H1 (cell line): ENCODE measurements around the gene PPP1R14C. TPM values are rescaled to one million over a fixed set of nuclear protein-coding genes. Genes with fewer than 3 reads are reported as not detected.

ENCODE experiments used
- CTCF ChIA-PET: fragments of 300-600 bp; sonication (Branson Sonifier 250); formaldehyde crosslinking; loops from one replicate; lab custom pipeline; 2021; ENCODE audit not compliant: partially characterized antibody; lab: Charles Lee
- POLR2A ChIA-PET: fragments of 300-600 bp; sonication (Branson Sonifier 250); formaldehyde crosslinking; loops from one replicate; lab custom pipeline; 2021; ENCODE audit warnings: inconsistent platforms; ENCODE audit not compliant: partially characterized antibody; lab: Charles Lee
- DNase-seq, 2 experiments: peaks; one replicate each; pipeline versions ENCODE4 v3.0.0 to v3.0.0-alpha.2; 2010 to 2022; ENCODE audit warnings: low spot score in 2 of 2, low read depth in 1 of 2, mixed read lengths in 1 of 2
- FAIRE-seq: peaks from 2 replicates; lab custom pipeline; 2011; peaks lifted over from hg19 to GRCh38; lab: Jason Lieb, UNC
- H2AFZ ChIP-seq: 2 replicates; pipeline ENCODE4 v1.8.1; 2012; ENCODE audit warnings: low read length, inconsistent platforms
- H2AK5ac ChIP-seq: 2 replicates; pipeline ENCODE4 v1.6.1; 2013; ENCODE audit warnings: low read depth, low read length
- H2BK120ac ChIP-seq: replicated peaks from 2 replicates; pipeline ENCODE3; 2013; ENCODE audit warnings: low read depth, low read length, inconsistent platforms
- H2BK12ac ChIP-seq: 2 replicates; pipeline ENCODE4 v1.6.1; 2013; ENCODE audit warnings: low read depth, low read length
- H2BK15ac ChIP-seq: 2 replicates; pipeline ENCODE4 v1.6.1; 2013; ENCODE audit warnings: low read length
- H2BK20ac ChIP-seq: 2 replicates; pipeline ENCODE4 v1.6.1; 2013; ENCODE audit warnings: low read length
- H2BK5ac ChIP-seq: 2 replicates; pipeline ENCODE4 v1.6.1; 2013; ENCODE audit warnings: low read depth, low read length
- H3K14ac ChIP-seq: 2 replicates; pipeline ENCODE4 v1.6.1; 2013; ENCODE audit warnings: inconsistent platforms; ENCODE audit not compliant: insufficient read length
- H3K18ac ChIP-seq: 2 replicates; pipeline ENCODE4 v1.6.1; 2013; ENCODE audit warnings: low read length; ENCODE audit errors: extremely low read depth
- H3K23ac ChIP-seq: 2 replicates; pipeline ENCODE4 v1.6.1; 2013; ENCODE audit warnings: inconsistent platforms; ENCODE audit not compliant: insufficient read length
- H3K23me2 ChIP-seq: 2 replicates; pipeline ENCODE4 v1.6.1; 2013; ENCODE audit warnings: low read depth, low read length
- H3K27ac ChIP-seq: 2 replicates; pipeline ENCODE4 v1.6.1; 2011; ENCODE audit warnings: low read depth, low read length, inconsistent platforms
- H3K27me3 ChIP-seq, 4 experiments: replicated peaks in 1 of 4; 1 replicate in 1 of 4; 2 replicates in 3 of 4; pipeline versions ENCODE4 v1.6.1 to v1.8.1; 2011 to 2013; ENCODE audit warnings: low read length in 3 of 4, mild to moderate bottlenecking in 3 of 4, inconsistent platforms in 2 of 4, mixed read lengths in 2 of 4, moderate library complexity in 1 of 4; ENCODE audit not compliant: control insufficient read depth in 3 of 4, insufficient read depth in 3 of 4; ENCODE audit errors: extremely low read depth in 1 of 4
- H3K36me3 ChIP-seq, 4 experiments: 2 replicates each; pipeline versions ENCODE4 v1.6.1 to v1.8.1; 2011 to 2013; ENCODE audit warnings: mild to moderate bottlenecking in 4 of 4, low read length in 3 of 4, moderate library complexity in 2 of 4, control low read depth in 1 of 4, inconsistent platforms in 1 of 4; ENCODE audit not compliant: insufficient read depth in 4 of 4, control insufficient read depth in 2 of 4
- H3K4ac ChIP-seq: replicated peaks from 2 replicates; pipeline ENCODE3; 2013; ENCODE audit warnings: low read length, low read depth, mixed read lengths, inconsistent platforms; ENCODE audit not compliant: insufficient read length
- H3K4me1 ChIP-seq, 4 experiments: replicated peaks in 1 of 4; 1 replicate in 1 of 4; 2 replicates in 3 of 4; pipeline versions ENCODE4 v1.6.1 to v1.8.1; 2011 to 2013; ENCODE audit warnings: low read length in 3 of 4, inconsistent platforms in 2 of 4, mixed read lengths in 1 of 4; ENCODE audit not compliant: insufficient read depth in 4 of 4, control insufficient read depth in 3 of 4
- H3K4me2 ChIP-seq, 2 experiments: 2 replicates each; pipeline versions ENCODE4 v1.6.1 to v1.8.1; 2011 to 2013; ENCODE audit warnings: low read depth in 2 of 2, low read length in 2 of 2, control low read depth in 1 of 2, inconsistent platforms in 1 of 2, mild to moderate bottlenecking in 1 of 2; ENCODE audit not compliant: insufficient read depth in 1 of 2
- H3K4me3 ChIP-seq, 4 experiments: fragments of 200-600, 300-600 bp in 1 of 4; sonication (generic), shearing (Covaris generic), sonication (Bioruptor Twin) in 1 of 4; 2 replicates each; pipeline versions ENCODE4 v1.5.1 to v1.8.1; 2011 to 2016; ENCODE audit warnings: low read length in 4 of 4, low read depth in 3 of 4, control low read depth in 2 of 4, inconsistent platforms in 2 of 4, mild to moderate bottlenecking in 2 of 4, mixed read lengths in 1 of 4, moderate library complexity in 1 of 4; ENCODE audit not compliant: insufficient read depth in 2 of 4; ENCODE audit errors: extremely low read depth in 1 of 4
- H3K56ac ChIP-seq: replicated peaks from 2 replicates; pipeline ENCODE3; 2013; ENCODE audit warnings: low read depth, mild to moderate bottlenecking, mixed read lengths, low read length, inconsistent platforms; ENCODE audit not compliant: insufficient read length
- H3K79me1 ChIP-seq: 2 replicates; pipeline ENCODE4 v1.6.1; 2013; ENCODE audit warnings: low read depth, low read length, control low read depth
- H3K79me2 ChIP-seq, 2 experiments: 2 replicates each; pipeline versions ENCODE4 v1.6.1 to v1.8.1; 2012 to 2013; ENCODE audit warnings: low read length in 2 of 2, mild to moderate bottlenecking in 2 of 2, inconsistent platforms in 1 of 2; ENCODE audit not compliant: insufficient read depth in 2 of 2, control insufficient read depth in 1 of 2
- H3K9ac ChIP-seq, 4 experiments: replicated peaks in 1 of 4; 1 replicate in 1 of 4; 2 replicates in 3 of 4; pipeline versions ENCODE4 v1.6.1 to v1.8.1; 2011 to 2013; ENCODE audit warnings: low read depth in 3 of 4, low read length in 3 of 4, control low read depth in 2 of 4, mild to moderate bottlenecking in 2 of 4, moderate library complexity in 2 of 4, inconsistent platforms in 1 of 4; ENCODE audit errors: extremely low read depth in 1 of 4
- H3K9me3 ChIP-seq, 2 experiments: 2 replicates each; pipeline versions ENCODE4 v1.6.1 to v1.8.1; 2012 to 2013; ENCODE audit warnings: mild to moderate bottlenecking in 2 of 2, moderate library complexity in 2 of 2, control low read depth in 1 of 2, inconsistent platforms in 1 of 2, low read depth in 1 of 2, low read length in 1 of 2, mixed read lengths in 1 of 2; ENCODE audit not compliant: insufficient read depth in 2 of 2
- H4K20me1 ChIP-seq, 2 experiments: replicated peaks in 1 of 2; 2 replicates each; pipeline versions ENCODE3 to v1.8.1; 2011 to 2013; ENCODE audit warnings: inconsistent platforms in 2 of 2, low read length in 2 of 2, mild to moderate bottlenecking in 1 of 2; ENCODE audit not compliant: insufficient read depth in 2 of 2, control insufficient read depth in 1 of 2
- H4K5ac ChIP-seq: 2 replicates; pipeline ENCODE4 v1.6.1; 2013; ENCODE audit warnings: low read length, low read depth, mixed read lengths, inconsistent platforms; ENCODE audit not compliant: insufficient read length
- H4K8ac ChIP-seq: 2 replicates; pipeline ENCODE4 v1.8.0; 2013; ENCODE audit warnings: mild to moderate bottlenecking, moderate library complexity, low read length, inconsistent platforms; ENCODE audit not compliant: insufficient read depth; ENCODE audit errors: extremely low read depth
- H4K91ac ChIP-seq: replicated peaks from 2 replicates; pipeline ENCODE3; 2013; ENCODE audit warnings: low read length, mixed read lengths, inconsistent platforms; ENCODE audit not compliant: insufficient read length
- ASH2L ChIP-seq: fragments of 200-600, 300-600 bp; sonication (generic); IDR thresholded peaks from one replicate; pipeline ENCODE4 v1.7.1; 2017; ENCODE audit warnings: low read length
- ATF2 ChIP-seq: IDR thresholded peaks from 2 replicates; pipeline ENCODE4 v1.6.1; 2012; ENCODE audit warnings: low read length, inconsistent platforms
- CBX5 ChIP-seq: fragments of 300-800, 300-1000 bp; sonication (generic); IDR thresholded peaks from 2 replicates; pipeline ENCODE4 v1.7.1; 2016; ENCODE audit warnings: antibody characterized with exemption, low read length, low read depth
- EGR1 ChIP-seq: IDR thresholded peaks from 2 replicates; pipeline ENCODE4 v1.6.1; 2011; ENCODE audit warnings: low read depth, low read length, borderline replicate concordance
- NANOG ChIP-seq: IDR thresholded peaks from 2 replicates; pipeline ENCODE4 v1.6.1; 2011; ENCODE audit warnings: low read length, low read depth, mild to moderate bottlenecking, inconsistent platforms; ENCODE audit not compliant: insufficient read depth, poor library complexity, severe bottlenecking
- NRF1 ChIP-seq: IDR thresholded peaks from 2 replicates; pipeline ENCODE4 v1.6.1; 2011; ENCODE audit warnings: mild to moderate bottlenecking, low read depth, low read length, improper control_type of control experiment
- POLR2AphosphoS5 ChIP-seq: IDR thresholded peaks from 2 replicates; pipeline ENCODE4 v1.6.1; 2011; ENCODE audit warnings: low read depth, low read length
- RFX5 ChIP-seq: IDR thresholded peaks from 2 replicates; pipeline ENCODE4 v1.6.1; 2011; ENCODE audit warnings: low read depth, low read length, improper control_type of control experiment, borderline replicate concordance
- RXRA ChIP-seq: IDR thresholded peaks from 2 replicates; pipeline ENCODE4 v1.6.1; 2011; ENCODE audit warnings: low read depth, mild to moderate bottlenecking, low read length, moderate library complexity; ENCODE audit not compliant: insufficient read depth
- SIX5 ChIP-seq: IDR thresholded peaks from 2 replicates; pipeline ENCODE4 v1.6.1; 2011; ENCODE audit warnings: mild to moderate bottlenecking, low read depth, low read length
- SP4 ChIP-seq: IDR thresholded peaks from 2 replicates; pipeline ENCODE4 v1.6.1; 2012; ENCODE audit warnings: low read length, inconsistent platforms
- SUZ12 ChIP-seq: fragments of 200-600 bp; sonication (generic); IDR thresholded peaks from 2 replicates; pipeline ENCODE4 v1.6.1; 2012; ENCODE audit warnings: mild to moderate bottlenecking, inconsistent platforms, low read length, moderate library complexity, mixed read lengths
- TAF7 ChIP-seq: optimal IDR thresholded peaks from 2 replicates; pipeline ENCODE3; 2011; ENCODE audit warnings: low read depth, mild to moderate bottlenecking, inconsistent platforms, low read length, moderate library complexity, borderline replicate concordance
- TEAD4 ChIP-seq: IDR thresholded peaks from 2 replicates; pipeline ENCODE4 v1.6.1; 2012; ENCODE audit warnings: low read depth, low read length, inconsistent platforms, mixed read lengths
- WGBS, 2 experiments: shearing (Covaris generic) in 1 of 2; methylation state at CpG; one replicate each; pipeline versions ENCODE4 v1.1.6 to v1.1.7; 2013 to 2015; ENCODE audit warnings: low lambda C conversion rate in 2 of 2, mixed read lengths in 2 of 2, inconsistent platforms in 1 of 2, low coverage in 1 of 2, missing lambda C conversion rate in 1 of 2; ENCODE audit not compliant: insufficient replicate concordance in 2 of 2, insufficient coverage in 1 of 2, insufficient read length in 1 of 2; ENCODE audit errors: extremely low coverage in 1 of 2, missing lambda C conversion rate in 1 of 2; 5-methylcytosine and 5-hydroxymethylcytosine counted together
- polyA plus RNA-seq, 7 experiments: library from polyadenylated mRNA; depleted of rRNA in 3 of 7; stranded (reverse) in 5 of 7; unstranded in 2 of 7; fragments of >200 nt in 5 of 7; fragments of 200-250 nt in 2 of 7; gene quantifications; 1 replicate in 5 of 7; 2 replicates in 1 of 7; 4 replicates in 1 of 7; pipeline versions ENCODE4 v1.2.1 to v1.2.3, GENCODE V29; 2011 to 2013; ENCODE audit warnings: missing spikeins in 2 of 7, mixed read lengths in 2 of 7
- total RNA-seq: library from RNA; stranded (reverse); fragmentation: NEBNext Ultra II Directional; extraction: Animal tissue kit (Norgen Biotek cat#: 25700); gene quantifications from 2 replicates; pipeline ENCODE4 v1.2.1, GENCODE V29; 2021

Gene PPP1R14C
- total and polyA plus RNA-seq, 2 of the 8 experiments (the other 6 are each of a cell fraction or from before 2014, with no cell fraction given) = 0.30 to 0.61 TPM

- H3K27me3 ChIP-seq = no peaks in the 10 kb centered on the region; a peak in 2 of 7 replicates
- no peaks in the 10 kb centered on the region for H3K36me3 ChIP-seq
- no peak overlapping the region for H2AK5ac ChIP-seq
- H2BK15ac ChIP-seq = no peak overlapping the region
- CTCF ChIA-PET = interaction anchor here (0.6 to 1.0 kb wide), 2 partner anchors 76 to 519 kb away, joined by 3 to 4 read pairs; no protein-coding TSS in a partner anchor
- H3K4me3 ChIP-seq = no peak overlapping the region
- POLR2A ChIA-PET = no interaction called here
- no peak overlapping the region for H2BK120ac ChIP-seq
- H3K79me2 ChIP-seq = no peaks in the 10 kb centered on the region
- H4K8ac ChIP-seq = no peak overlapping the region
- H4K5ac ChIP-seq = no peak overlapping the region
- H3K56ac ChIP-seq = no peak overlapping the region
- no peak overlapping the region for H3K9ac ChIP-seq
- no peak overlapping the region for H3K14ac ChIP-seq
- FAIRE-seq (no peak), DNase-seq (no peak)
- H2BK5ac ChIP-seq = no peak overlapping the region
- no peaks in the 10 kb centered on the region for H3K4me1 ChIP-seq
- no peaks in the 10 kb centered on the region for H3K23me2 ChIP-seq
- H3K4me2 ChIP-seq = no peak overlapping the region
- H2BK12ac ChIP-seq = no peak overlapping the region
- WGBS, 2 experiments = 87% methylated on average over 3 of the region's 3 CpGs; no CpG with 5 or more reads in 1 of the 2 experiments
- H2BK20ac ChIP-seq = no peak overlapping the region
- H4K91ac ChIP-seq = no peak overlapping the region
- no peak overlapping the region for H3K18ac ChIP-seq
- H3K23ac ChIP-seq = no peak overlapping the region
- H3K9me3 ChIP-seq = no peaks in the 10 kb centered on the region
- H3K79me1 ChIP-seq = no peaks in the 10 kb centered on the region
- no peak overlapping the region for H2AFZ ChIP-seq
- no peaks in the 10 kb centered on the region for H4K20me1 ChIP-seq
- H3K4ac ChIP-seq = no peak overlapping the region
- H3K27ac ChIP-seq = no peak overlapping the region
- no peak for TF ChIP-seq EGR1
- no peak for TF ChIP-seq NANOG
- no peak for TF ChIP-seq ATF2
- TF ChIP-seq RXRA = no peak
- no peak for TF ChIP-seq TAF7
- no peak for TF ChIP-seq CBX5
- no peak for TF ChIP-seq SP4
- TF ChIP-seq TEAD4 = no peak
- TF ChIP-seq SIX5 = no peak
- TF ChIP-seq SUZ12 = no peak
- TF ChIP-seq ASH2L = no peak
- no peak for TF ChIP-seq NRF1
- TF ChIP-seq POLR2AphosphoS5 = no peak
- TF ChIP-seq RFX5 = no peak
Measured at GRCh38 chr6:150156460-150156859, 13.6 kb downstream of the PPP1R14C start.
